HL-60 (cell line): ENCODE data around the gene MAN1C1.

ENCODE experiments used
- CTCF ChIP-seq: IDR thresholded peaks from one replicate; pipeline ENCODE4 v1.5.1; 2011; ENCODE audit warnings: low read length, control low read depth, inconsistent platforms; ENCODE audit not compliant: insufficient read depth
- GABPA ChIP-seq: IDR thresholded peaks from 2 replicates; pipeline ENCODE4 v1.6.1; 2012; ENCODE audit warnings: low read depth
- POLR2AphosphoS5 ChIP-seq: IDR thresholded peaks from 2 replicates; pipeline ENCODE4 v1.6.1; 2012; ENCODE audit warnings: low read depth
- REST ChIP-seq: IDR thresholded peaks from 2 replicates; pipeline ENCODE4 v1.6.1; 2012; ENCODE audit warnings: low read depth; ENCODE audit not compliant: insufficient replicate concordance
- SPI1 ChIP-seq: IDR thresholded peaks from 2 replicates; pipeline ENCODE4 v1.6.1; 2012; ENCODE audit warnings: low read depth, mild to moderate bottlenecking, borderline replicate concordance

- TF ChIP-seq CTCF, result no peak
- peak; percentile 33 for TF ChIP-seq REST
- TF ChIP-seq POLR2AphosphoS5, result no peak
- TF ChIP-seq SPI1, result no peak
- no peak for TF ChIP-seq GABPA
Observed at GRCh38 chr1:25673962-25674806, 57.6 kb downstream of the MAN1C1 start.
